ENCODE data around the gene ZC3HAV1.

The ZC3HAV1 gene

GRCh38 chr7:139046143-139046542 lies 63.4 kb downstream of the ZC3HAV1 start:
- H3K9me3 ChIP-seq (replicated peaks; ENCODE audit: insufficient read depth, low read length): no peaks in the 10 kb centered on the region
- H3K36me3 ChIP-seq (replicated peaks; ENCODE audit: insufficient read depth, low read length): no peaks in the 10 kb centered on the region; the same call in none of the 2 replicates
- H3K4me1 ChIP-seq (ENCODE audit: low read length): 0 out of 2 replicates have a peak, but pooled peaks cover 7% of the 10 kb centered on the region
- H4K20me1 ChIP-seq (ENCODE audit: insufficient read depth, low read length): no peaks in the 10 kb centered on the region
- no peaks in the 10 kb centered on the region for H3K9me2 ChIP-seq (replicated peaks; ENCODE audit: insufficient read depth, low read length)
- H3K4me2 ChIP-seq (ENCODE audit: low read depth, low read length): no peak overlapping the region
- no peaks in the 10 kb centered on the region for H3K79me2 ChIP-seq (ENCODE audit: low read length)
- no peak overlapping the region for H3K9ac ChIP-seq (ENCODE audit: low read length)
- 0 out of 2 replicates have a peak, but pooled peaks cover 4% of the 10 kb centered on the region for H3F3A ChIP-seq (ENCODE audit: insufficient read depth, low read length)
- H3K4me3 ChIP-seq (ENCODE audit: low read length): no peak overlapping the region
- H2AFZ ChIP-seq (ENCODE audit: low read length): no peak overlapping the region
- no peaks in the 10 kb centered on the region for H3K27me3 ChIP-seq (replicated peaks; ENCODE audit: insufficient read depth, low read length)
- TF ChIP-seq CTCF (IDR thresholded peaks at IDR 0.05; ENCODE audit: low read length) (no peak), EZH2phosphoT487 (IDR thresholded peaks at IDR 0.05; ENCODE audit: low read length) (no peak), EZH2 (optimal IDR thresholded peaks at IDR 0.05; ENCODE audit: low read depth, low read length) (no peak)
- DNase-seq: no peak
- no peak overlapping the region for H3K27ac ChIP-seq (ENCODE audit: low read length)

GRCh38 chr7:139044813-139045794 lies 64.4 kb downstream of the ZC3HAV1 start:
- Histone ChIP-seq H3K27me3 (replicated peaks; ENCODE audit: insufficient read depth, low read length) (no peaks in the 10 kb centered on the region), H3K4me3 (ENCODE audit: low read length) (no peak overlapping the region), H3K36me3 (replicated peaks; ENCODE audit: insufficient read depth, low read length) (no peaks in the 10 kb centered on the region; the same call in none of the 2 replicates), H3K79me2 (ENCODE audit: low read length) (no peaks in the 10 kb centered on the region), H3K9ac (ENCODE audit: low read length) (no peak overlapping the region), H3F3A (ENCODE audit: insufficient read depth, low read length) (0 out of 2 replicates have a peak, but pooled peaks cover 4% of the 10 kb centered on the region), H3K9me3 (replicated peaks; ENCODE audit: insufficient read depth, low read length) (no peaks in the 10 kb centered on the region), H4K20me1 (ENCODE audit: insufficient read depth, low read length) (no peaks in the 10 kb centered on the region), H3K4me2 (ENCODE audit: low read depth, low read length) (peak overlapping the region; percentile 1; the same call in 1 of the 2 replicates), H3K9me2 (replicated peaks; ENCODE audit: insufficient read depth, low read length) (no peaks in the 10 kb centered on the region), H3K27ac (ENCODE audit: low read length) (no peak overlapping the region; the same call in 1 of the 2 replicates), H2AFZ (ENCODE audit: low read length) (no peak overlapping the region), H3K4me1 (ENCODE audit: low read length) (0 out of 2 replicates have a peak, but pooled peaks cover 7% of the 10 kb centered on the region)
- TF ChIP-seq CTCF (IDR thresholded peaks at IDR 0.05; ENCODE audit: low read length): no peak
- TF ChIP-seq EZH2phosphoT487 (IDR thresholded peaks at IDR 0.05; ENCODE audit: low read length): no peak
- TF ChIP-seq EZH2 (optimal IDR thresholded peaks at IDR 0.05; ENCODE audit: low read depth, low read length): no peak
- DNase-seq: peak; percentile 35

GRCh38 chr7:139043823-139044812 lies 65.4 kb downstream of the ZC3HAV1 start:
- Histone ChIP-seq H3K27me3 (replicated peaks; ENCODE audit: insufficient read depth, low read length) (no peaks in the 10 kb centered on the region), H3K36me3 (replicated peaks; ENCODE audit: insufficient read depth, low read length) (no peaks in the 10 kb centered on the region; the same call in 1 of the 2 replicates), H3K9ac (ENCODE audit: low read length) (no peak overlapping the region), H3K4me3 (ENCODE audit: low read length) (no peak overlapping the region), H3K79me2 (ENCODE audit: low read length) (no peaks in the 10 kb centered on the region), H4K20me1 (ENCODE audit: insufficient read depth, low read length) (no peaks in the 10 kb centered on the region), H3K4me1 (ENCODE audit: low read length) (0 out of 2 replicates have a peak, but pooled peaks cover 7% of the 10 kb centered on the region), H3K9me2 (replicated peaks; ENCODE audit: insufficient read depth, low read length) (no peaks in the 10 kb centered on the region), H3K27ac (ENCODE audit: low read length) (no peak overlapping the region), H3F3A (ENCODE audit: insufficient read depth, low read length) (0 out of 2 replicates have a peak, but pooled peaks cover 4% of the 10 kb centered on the region), H2AFZ (ENCODE audit: low read length) (no peak overlapping the region), H3K4me2 (ENCODE audit: low read depth, low read length) (peak overlapping the region; percentile 1; the same call in 1 of the 2 replicates), H3K9me3 (replicated peaks; ENCODE audit: insufficient read depth, low read length) (no peaks in the 10 kb centered on the region)
- no peak for DNase-seq
- TF ChIP-seq CTCF (IDR thresholded peaks at IDR 0.05; ENCODE audit: low read length) (no peak), EZH2phosphoT487 (IDR thresholded peaks at IDR 0.05; ENCODE audit: low read length) (no peak), EZH2 (optimal IDR thresholded peaks at IDR 0.05; ENCODE audit: low read depth, low read length) (no peak)

Measured in MM.1S (cell line).